IMR-90 (cell line): Measurements from ENCODE around the gene TRIO. TPM values are rescaled to one million over a fixed set of nuclear protein-coding genes. Genes with fewer than 3 reads are reported as not detected.
A peak's percentile ranks its signal among the peaks of the same experiment; 100 is the strongest.

ENCODE experiments used
- ATAC-seq: fragments of 200-7000 bp; cut with Tn5 transposase; 2 replicates; pipeline ENCODE4 v1.9.1; 2020; ENCODE audit warnings: low read depth, mild to moderate bottlenecking, moderate library complexity
- BruUV-seq: library from RNA; stranded (reverse); fragments of 400-500 nt; replicated peaks from 2 replicates; lab custom pipeline; 2021; lab: Mats Ljungman, UMichigan
- CTCF ChIA-PET: fragments of 300-600 bp; formaldehyde crosslinking; extraction: SDS; loops from one replicate; lab custom pipeline; 2021; ENCODE audit warnings: antibody characterized with exemption; lab: Yijun Ruan, JAX
- POLR2A ChIA-PET: fragments of 300-600 bp; sonication (Branson Sonifier 250); formaldehyde crosslinking; loops from one replicate; lab custom pipeline; 2022; ENCODE audit warnings: antibody characterized with exemption; ENCODE audit not compliant: unreplicated experiment; lab: Charles Lee
- DNase-seq: peaks from one replicate; pipeline ENCODE4 v3.0.0; 2013
- H2AFZ ChIP-seq: replicated peaks from 2 replicates; pipeline ENCODE3; 2013; ENCODE audit warnings: low read length, mild to moderate bottlenecking; ENCODE audit not compliant: poor library complexity
- H2AK5ac ChIP-seq: 2 replicates; pipeline ENCODE4 v1.6.1; 2013; ENCODE audit warnings: low read depth, low read length, inconsistent platforms
- H2AK9ac ChIP-seq: replicated peaks from 2 replicates; pipeline ENCODE3; 2013; ENCODE audit warnings: mild to moderate bottlenecking, low read depth, low read length, moderate library complexity; ENCODE audit not compliant: poor library complexity
- H2BK120ac ChIP-seq: 2 replicates; pipeline ENCODE4 v1.6.1; 2013; ENCODE audit warnings: low read depth, low read length, inconsistent platforms
- H2BK15ac ChIP-seq: 3 replicates; pipeline ENCODE4 v1.6.1; 2013; ENCODE audit warnings: low read depth, low read length, inconsistent platforms
- H2BK20ac ChIP-seq: 2 replicates; pipeline ENCODE4 v1.6.1; 2013; ENCODE audit warnings: low read depth, mild to moderate bottlenecking, inconsistent platforms, low read length, moderate library complexity
- H2BK5ac ChIP-seq: 2 replicates; pipeline ENCODE4 v1.6.1; 2013; ENCODE audit warnings: mild to moderate bottlenecking, low read depth, low read length, inconsistent platforms; ENCODE audit not compliant: poor library complexity, severe bottlenecking
- H3K14ac ChIP-seq: replicated peaks from 2 replicates; pipeline ENCODE4 v1.6.1; 2013; ENCODE audit warnings: low read depth, low read length, inconsistent platforms
- H3K18ac ChIP-seq: 2 replicates; pipeline ENCODE4 v1.6.1; 2013; ENCODE audit warnings: low read depth, low read length, control low read depth
- H3K23ac ChIP-seq: 2 replicates; pipeline ENCODE4 v1.6.1; 2013; ENCODE audit warnings: low read depth, low read length, inconsistent platforms
- H3K27ac ChIP-seq: 2 replicates; pipeline ENCODE4 v1.5.1; 2013; ENCODE audit warnings: mild to moderate bottlenecking, control low read depth, low read length; ENCODE audit not compliant: insufficient read depth
- H3K27me3 ChIP-seq: 2 replicates; pipeline ENCODE4 v1.6.1; 2013; ENCODE audit warnings: low read length; ENCODE audit not compliant: control insufficient read depth, insufficient read depth
- H3K36me3 ChIP-seq: 2 replicates; pipeline ENCODE4 v1.6.1; 2013; ENCODE audit warnings: low read length, mixed read lengths; ENCODE audit not compliant: control insufficient read depth, insufficient read depth
- H3K4ac ChIP-seq: 2 replicates; pipeline ENCODE4 v1.6.1; 2013; ENCODE audit warnings: low read depth, low read length, inconsistent platforms
- H3K4me1 ChIP-seq: 2 replicates; pipeline ENCODE4 v1.6.1; 2013; ENCODE audit warnings: low read length, mixed read lengths; ENCODE audit not compliant: control insufficient read depth, insufficient read depth
- H3K4me2 ChIP-seq: 2 replicates; pipeline ENCODE4 v1.6.1; 2013; ENCODE audit warnings: low read depth, mild to moderate bottlenecking, control low read depth, low read length, moderate library complexity
- H3K4me3 ChIP-seq: 2 replicates; pipeline ENCODE4 v1.5.1; 2013; ENCODE audit warnings: low read depth, mild to moderate bottlenecking, control low read depth, low read length, moderate library complexity; ENCODE audit not compliant: insufficient read depth
- H3K56ac ChIP-seq: 2 replicates; pipeline ENCODE4 v1.6.1; 2013; ENCODE audit warnings: low read length, inconsistent platforms; ENCODE audit not compliant: insufficient read depth; ENCODE audit errors: extremely low read depth
- H3K79me1 ChIP-seq, 2 experiments: 2 replicates each; pipeline ENCODE4 v1.6.1; 2013; ENCODE audit warnings: low read length in 2 of 2, inconsistent platforms in 1 of 2, low read depth in 1 of 2
- H3K9ac ChIP-seq: 2 replicates; pipeline ENCODE4 v1.6.1; 2013; ENCODE audit warnings: low read depth, low read length, control low read depth
- H3K9me1 ChIP-seq: 2 replicates; pipeline ENCODE4 v1.6.1; 2013; ENCODE audit warnings: low read length, inconsistent platforms; ENCODE audit not compliant: insufficient read depth
- H3K9me3 ChIP-seq: 2 replicates; pipeline ENCODE4 v1.6.1; 2013; ENCODE audit warnings: low read length; ENCODE audit not compliant: control insufficient read depth, insufficient read depth
- H4K20me1 ChIP-seq: 2 replicates; pipeline ENCODE4 v1.6.1; 2013; ENCODE audit warnings: low read length, inconsistent platforms; ENCODE audit not compliant: insufficient read depth
- H4K5ac ChIP-seq: 2 replicates; pipeline ENCODE4 v1.6.1; 2013; ENCODE audit warnings: mild to moderate bottlenecking, low read depth, low read length, control low read depth
- H4K8ac ChIP-seq, 2 experiments: 2 replicates each; pipeline ENCODE4 v1.6.1; 2013; ENCODE audit warnings: low read depth in 2 of 2, low read length in 2 of 2, control low read depth in 1 of 2, inconsistent platforms in 1 of 2
- H4K91ac ChIP-seq: 2 replicates; pipeline ENCODE4 v1.6.1; 2013; ENCODE audit warnings: low read depth, low read length, inconsistent platforms; ENCODE audit not compliant: insufficient read depth
- BHLHE40 ChIP-seq: fragments of 150-350 bp; IDR thresholded peaks from 2 replicates; pipeline ENCODE4 v1.6.1; 2016; ENCODE audit warnings: mild to moderate bottlenecking, low read depth, low read length
- CEBPB ChIP-seq: IDR thresholded peaks from 2 replicates; pipeline ENCODE4 v1.6.1; 2012; ENCODE audit warnings: low read depth, low read length, improper control_type of control experiment
- CHD1 ChIP-seq: IDR thresholded peaks from 2 replicates; pipeline ENCODE4 v1.6.1; 2012; ENCODE audit warnings: low read depth, low read length, improper control_type of control experiment
- CTCF ChIP-seq: conservative IDR thresholded peaks from 2 replicates; pipeline ENCODE4 v1.5.1; 2012; ENCODE audit warnings: mild to moderate bottlenecking, low read depth, low read length, improper control_type of control experiment
- ELK1 ChIP-seq: fragments of 150-350 bp; IDR thresholded peaks from 2 replicates; pipeline ENCODE4 v1.6.1; 2016; ENCODE audit warnings: low read depth, mild to moderate bottlenecking, low read length, moderate library complexity, borderline replicate concordance
- FOS ChIP-seq: fragments of 150-350 bp; IDR thresholded peaks from 2 replicates; pipeline ENCODE4 v1.6.1; 2016; ENCODE audit warnings: low read depth, low read length
- MAZ ChIP-seq: IDR thresholded peaks from 2 replicates; pipeline ENCODE4 v1.6.1; 2012; ENCODE audit warnings: low read depth, mild to moderate bottlenecking, low read length, improper control_type of control experiment, moderate library complexity, borderline replicate concordance
- NFE2L2 ChIP-seq: fragments of 150-350 bp; IDR thresholded peaks from 2 replicates; pipeline ENCODE4 v1.6.1; 2016; ENCODE audit warnings: low read depth, mild to moderate bottlenecking, low read length
- POLR2A ChIP-seq: IDR thresholded peaks from 2 replicates; pipeline ENCODE4 v1.6.1; 2012; ENCODE audit warnings: mild to moderate bottlenecking, low read depth, low read length
- RAD21 ChIP-seq: IDR thresholded peaks from 2 replicates; pipeline ENCODE4 v1.6.1; 2012; ENCODE audit warnings: low read length, improper control_type of control experiment
- RCOR1 ChIP-seq: IDR thresholded peaks from 2 replicates; pipeline ENCODE4 v1.6.1; 2012; ENCODE audit warnings: mild to moderate bottlenecking, low read length, improper control_type of control experiment; ENCODE audit not compliant: insufficient replicate concordance
- RFX5 ChIP-seq: IDR thresholded peaks from 2 replicates; pipeline ENCODE4 v1.8.0; 2012; ENCODE audit warnings: low read depth, mild to moderate bottlenecking, low read length, moderate library complexity
- SMC3 ChIP-seq: fragments of 150-350 bp; IDR thresholded peaks from 2 replicates; pipeline ENCODE4 v1.6.1; 2016; ENCODE audit warnings: low read depth, mild to moderate bottlenecking, antibody characterized with exemption, low read length, moderate library complexity
- USF2 ChIP-seq: fragments of 150-350 bp; IDR thresholded peaks from 2 replicates; pipeline ENCODE4 v1.6.1; 2017; ENCODE audit warnings: mild to moderate bottlenecking, antibody characterized with exemption, low read length, low read depth
- WGBS, 2 experiments: methylation state at CpG; one replicate each; pipeline versions ENCODE4 v1.1.5 to v1.1.7; 2013; ENCODE audit warnings: missing lambda C conversion rate in 2 of 2; ENCODE audit not compliant: insufficient read length in 1 of 2; ENCODE audit errors: extremely low coverage in 2 of 2; 5-methylcytosine and 5-hydroxymethylcytosine counted together
- dilution Hi-C: fragments of 300-500 bp; cut with HindIII; formaldehyde crosslinking; loops from one replicate; pipeline ENCODE4 v1.14.3; 2018; ENCODE audit warnings: low sequenced_read_pairs; ENCODE audit not compliant: unreplicated experiment
- in situ Hi-C: fragments of 300-500 bp; cut with MboI; formaldehyde crosslinking; loops from 3 replicates; pipeline ENCODE4 v1.14.3; 2019; ENCODE audit warnings: low sequenced_read_pairs, inconsistent platforms, mixed read lengths
- intact Hi-C: fragments of 100-400 bp; cut with micrococcal nuclease; formaldehyde crosslinking; loops from 2 replicates; pipeline ENCODE4 v1.10.0; 2022
- polyA plus RNA-seq, 3 experiments: library from polyadenylated mRNA; depleted of rRNA; stranded (reverse); fragments of >200 nt; gene quantifications; 2 replicates each; pipeline ENCODE4 v1.2.3, GENCODE V29; 2012; ENCODE audit warnings: low replicate concordance in 1 of 3
- total RNA-seq: library from RNA; depleted of rRNA; stranded (reverse); fragments of >200 nt; gene quantifications from 2 replicates; pipeline ENCODE4 v1.2.3, GENCODE V29; 2012

The TRIO gene
- total and polyA plus RNA-seq, 2 of the 4 experiments (the other 2 are of a cell fraction) = 206 to 522 TPM

GRCh38 chr5:14229734-14230133 is 86.6 kb downstream of the TRIO start:
- no peak overlapping the region for H2AFZ ChIP-seq
- H4K91ac ChIP-seq = no peak overlapping the region
- no peak overlapping the region for H2BK120ac ChIP-seq
- no peak overlapping the region for H2AK9ac ChIP-seq
- ChIA-PET CTCF (no interaction called here), POLR2A (no interaction called here)
- no peak overlapping the region for H3K4ac ChIP-seq
- 0 out of 2 replicates have a peak overlapping the region, but pooled peaks have one; percentile 23 for H3K27ac ChIP-seq
- no peak overlapping the region for H3K9ac ChIP-seq
- H3K18ac ChIP-seq = no peak overlapping the region
- no peak overlapping the region for H3K4me3 ChIP-seq
- H3K9me3 ChIP-seq = no peaks in the 10 kb centered on the region
- no TSS peak for BruUV-seq
- peaks cover 56% of the 10 kb centered on the region for H3K9me1 ChIP-seq
- H2BK5ac ChIP-seq = peak overlapping the region; percentile 64
- H3K14ac ChIP-seq = peak overlapping the region; percentile 46
- no peak overlapping the region for H4K5ac ChIP-seq
- dilution Hi-C loops = no loop called here
- peak overlapping the region; percentile 46; the same call in 1 of the 2 replicates for H3K4me2 ChIP-seq
- no peak overlapping the region for H3K56ac ChIP-seq
- H3K79me1 ChIP-seq = peaks cover 0 to 61% of the 10 kb centered on the region in 2 experiments; a peak in 2 of 4 replicates
- in situ Hi-C loops = no loop called here
- peaks cover 46% of the 10 kb centered on the region for H3K4me1 ChIP-seq
- WGBS, 2 experiments = no CpG with 5 or more reads among the region's 7 CpGs
- intact Hi-C loops = no loop called here
- H2BK15ac ChIP-seq = no peak overlapping the region
- no peak for DNase-seq
- no peak overlapping the region for H2AK5ac ChIP-seq
- peaks cover 28% of the 10 kb centered on the region for H3K36me3 ChIP-seq
- no peak overlapping the region for H3K23ac ChIP-seq
- peaks cover 99% of the 10 kb centered on the region for H4K20me1 ChIP-seq
- no peak overlapping the region for H4K8ac ChIP-seq
- TF ChIP-seq CTCF (no peak), ELK1 (no peak), SMC3 (no peak), NFE2L2 (no peak), FOS (no peak), CEBPB (no peak), RAD21 (no peak), CHD1 (no peak), BHLHE40 (no peak), MAZ (no peak), RFX5 (no peak), POLR2A (no peak), USF2 (no peak), RCOR1 (no peak)
- no peaks in the 10 kb centered on the region for H3K27me3 ChIP-seq
- no peak for ATAC-seq
- no peak overlapping the region for H2BK20ac ChIP-seq
